HepG2 (cell line): ENCODE measurements around the gene OR1M1.

Experiments used
- BRCA1 ChIP-seq: sonication (generic); formaldehyde crosslinking; IDR thresholded peaks from 2 replicates; pipeline ENCODE4 v1.4.0; 2020; ENCODE audit warnings: missing genetic modification reagents
- EZH2 ChIP-seq: conservative IDR thresholded peaks from 2 replicates; pipeline ENCODE4 v1.6.1; 2012; ENCODE audit warnings: mild to moderate bottlenecking, low read depth, low read length, moderate library complexity
- PATZ1 ChIP-seq: sonication (generic); formaldehyde crosslinking; IDR thresholded peaks from 2 replicates; pipeline ENCODE4 v1.4.0; 2020; ENCODE audit warnings: missing genetic modification reagents
- RXRA ChIP-seq: sonication (generic); formaldehyde crosslinking; IDR thresholded peaks from 2 replicates; pipeline ENCODE4 v1.5.1; 2020; ENCODE audit warnings: missing genetic modification reagents
- ZNF207 ChIP-seq: fragments of 450-650 bp; IDR thresholded peaks from 2 replicates; pipeline ENCODE4 v1.6.1; 2016; ENCODE audit warnings: antibody characterized with exemption, borderline replicate concordance
- ZNF274 ChIP-seq: sonication (generic); formaldehyde crosslinking; IDR thresholded peaks from 2 replicates; pipeline ENCODE4 v1.5.1; 2020; ENCODE audit warnings: mild to moderate bottlenecking, missing genetic modification reagents
- ZNF784 ChIP-seq: sonication (generic); formaldehyde crosslinking; IDR thresholded peaks from 2 replicates; pipeline ENCODE4 v1.5.1; 2020; ENCODE audit warnings: missing genetic modification reagents, mild to moderate bottlenecking, borderline replicate concordance
- TF ChIP-seq, protein P1 (sequence below): sonication (generic); formaldehyde crosslinking; IDR thresholded peaks from 2 replicates; pipeline ENCODE4 v1.8.0; 2022; ENCODE audit warnings: mild to moderate bottlenecking, missing genetic modification reagents, borderline replicate concordance

DNA sequence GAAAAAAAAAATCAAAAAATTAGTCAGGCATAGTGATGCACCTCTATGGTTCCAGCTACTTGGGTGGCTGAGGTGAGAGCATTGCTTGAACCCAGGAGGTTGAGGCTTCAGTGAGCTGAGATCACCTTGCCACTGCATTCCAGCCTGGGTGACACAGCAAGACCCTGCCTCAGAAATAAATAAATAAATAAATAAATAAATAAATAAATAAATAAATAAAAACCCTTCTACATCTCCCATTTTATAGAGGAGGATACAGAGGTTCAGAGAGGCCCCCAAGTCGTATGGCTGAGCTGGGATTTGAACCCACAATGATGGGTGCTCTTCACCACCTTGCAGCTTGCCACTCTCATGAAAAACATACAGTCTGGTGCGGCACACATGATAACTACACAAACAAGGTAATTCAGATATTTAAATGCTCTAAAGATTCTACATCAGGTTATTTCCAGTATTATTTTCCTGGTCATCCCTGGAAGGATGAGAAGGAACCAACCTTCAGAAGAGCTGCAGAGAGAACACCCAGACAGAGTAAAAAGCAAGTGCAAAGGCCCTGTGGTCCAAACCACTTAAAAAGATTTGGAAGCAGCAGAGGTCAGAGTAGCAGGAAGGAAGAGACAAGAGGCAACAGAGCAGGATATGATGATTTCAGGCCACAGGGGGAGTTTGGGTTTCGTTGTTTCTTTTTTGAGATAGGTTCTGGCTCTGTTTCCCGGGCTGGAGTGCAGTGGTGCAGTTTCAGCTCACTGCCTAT lies 29.2 kb upstream of the OR1M1 start:
- TF ChIP-seq RXRA (CRISPR knock-in tag) (no peak), ZNF274 (no peak), ZNF207 (no peak), BRCA1 (CRISPR knock-in tag) (no peak), ZNF784 (CRISPR knock-in tag) (no peak), PATZ1 (no peak), EZH2 (no peak)
- TF ChIP-seq, protein P1, sequence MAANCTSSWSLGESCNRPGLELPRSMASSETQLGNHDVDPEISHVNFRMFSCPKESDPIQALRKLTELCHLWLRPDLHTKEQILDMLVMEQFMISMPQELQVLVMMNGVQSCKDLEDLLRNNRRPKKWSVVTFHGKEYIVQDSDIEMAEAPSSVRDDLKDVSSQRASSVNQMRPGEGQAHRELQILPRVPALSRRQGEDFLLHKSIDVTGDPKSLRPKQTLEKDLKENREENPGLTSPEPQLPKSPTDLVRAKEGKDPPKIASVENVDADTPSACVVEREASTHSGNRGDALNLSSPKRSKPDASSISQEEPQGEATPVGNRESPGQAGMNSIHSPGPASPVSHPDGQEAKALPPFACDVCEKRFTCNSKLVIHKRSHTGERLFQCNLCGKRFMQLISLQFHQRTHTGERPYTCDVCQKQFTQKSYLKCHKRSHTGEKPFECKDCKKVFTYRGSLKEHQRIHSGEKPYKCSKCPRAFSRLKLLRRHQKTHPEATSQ (CRISPR knock-in tag), result no peak
